ENCODE data around the gene MAD2L1. TPM values are rescaled to one million over a fixed set of nuclear protein-coding genes. Genes with fewer than 3 reads are reported as not detected.
A peak's percentile ranks its signal among the peaks of the same experiment; 100 is the strongest.
"Not testable (repeated sequence)": the region's sequence is repeated elsewhere in the genome, so short reads cannot be mapped to it uniquely, and the experiment has no call there.

The MAD2L1 gene
- polyA plus RNA-seq (2012; ENCODE audit: low read depth, missing spikeins) = 72.7 TPM

GRCh38 chr4:120066517-120067340 lies at the start of gene MAD2L1:
TSS of gene MAD2L1 (minus strand) at chr4:120066848. CDS start at chr4:120066734, 114 bp downstream.
- peak; percentile 66 for DNase-seq (ENCODE audit: insufficient read length, low spot score)
- FAIRE-seq = peak; percentile 99
- TF ChIP-seq PAX5 (IDR thresholded peaks at IDR 0.05; ENCODE audit: insufficient read depth, low read length, severe bottlenecking) (no peak), SPI1 (IDR thresholded peaks at IDR 0.05; ENCODE audit: low read depth, low read length) (no peak), TAF1 (IDR thresholded peaks at IDR 0.05; ENCODE audit: low read depth, low read length) (peak; percentile 48; the same call in 1 of the 2 replicates), POU2F2 (IDR thresholded peaks at IDR 0.05; ENCODE audit: low read depth, low read length) (peak; percentile 58), POLR2AphosphoS5 (IDR thresholded peaks at IDR 0.05; ENCODE audit: low read depth, low read length) (peak; percentile 89), POLR2A (IDR thresholded peaks at IDR 0.05; ENCODE audit: low read depth, low read length) (peak; percentile 92)

GRCh38 chr4:120111745-120112144 lies 45.1 kb upstream of the MAD2L1 start:
- FAIRE-seq = no peak
- no peak for TF ChIP-seq TAF1 (IDR thresholded peaks at IDR 0.05; ENCODE audit: low read depth, low read length)
- no peak for TF ChIP-seq POU2F2 (IDR thresholded peaks at IDR 0.05; ENCODE audit: low read depth, low read length)
- TF ChIP-seq POLR2A (IDR thresholded peaks at IDR 0.05; ENCODE audit: low read depth, low read length) = no peak
- no peak for TF ChIP-seq POLR2AphosphoS5 (IDR thresholded peaks at IDR 0.05; ENCODE audit: low read depth, low read length)
- TF ChIP-seq SPI1 (IDR thresholded peaks at IDR 0.05; ENCODE audit: low read depth, low read length) = no peak
- TF ChIP-seq PAX5 (IDR thresholded peaks at IDR 0.05; ENCODE audit: insufficient read depth, low read length, severe bottlenecking) = no peak
- no peak for DNase-seq (ENCODE audit: insufficient read length, low spot score)

DNA sequence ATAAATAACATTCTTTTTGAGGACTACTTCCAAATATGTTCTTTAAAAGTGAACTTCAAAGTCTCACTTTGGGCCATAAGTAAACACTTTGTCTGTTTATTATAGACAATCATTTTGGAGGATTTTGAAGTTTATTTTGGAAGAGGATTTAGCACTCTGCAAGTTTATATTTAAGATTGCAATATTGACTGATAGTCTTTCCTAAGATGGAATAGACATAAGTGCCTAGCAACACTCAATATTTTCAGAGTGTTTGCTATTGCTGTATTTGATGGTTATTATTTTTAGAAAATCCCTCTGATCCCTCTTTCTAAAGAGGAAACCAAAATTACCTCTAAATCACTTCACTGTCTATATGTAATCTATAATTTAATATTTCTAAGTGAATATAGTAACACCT lies 42.8 kb upstream of the MAD2L1 start:
- FAIRE-seq = no peak
- TF ChIP-seq POU2F2 (IDR thresholded peaks at IDR 0.05; ENCODE audit: low read depth, low read length) (no peak), PAX5 (IDR thresholded peaks at IDR 0.05; ENCODE audit: insufficient read depth, low read length, severe bottlenecking) (no peak), POLR2AphosphoS5 (IDR thresholded peaks at IDR 0.05; ENCODE audit: low read depth, low read length) (no peak), SPI1 (IDR thresholded peaks at IDR 0.05; ENCODE audit: low read depth, low read length) (no peak), TAF1 (IDR thresholded peaks at IDR 0.05; ENCODE audit: low read depth, low read length) (no peak), POLR2A (IDR thresholded peaks at IDR 0.05; ENCODE audit: low read depth, low read length) (no peak)

DNA sequence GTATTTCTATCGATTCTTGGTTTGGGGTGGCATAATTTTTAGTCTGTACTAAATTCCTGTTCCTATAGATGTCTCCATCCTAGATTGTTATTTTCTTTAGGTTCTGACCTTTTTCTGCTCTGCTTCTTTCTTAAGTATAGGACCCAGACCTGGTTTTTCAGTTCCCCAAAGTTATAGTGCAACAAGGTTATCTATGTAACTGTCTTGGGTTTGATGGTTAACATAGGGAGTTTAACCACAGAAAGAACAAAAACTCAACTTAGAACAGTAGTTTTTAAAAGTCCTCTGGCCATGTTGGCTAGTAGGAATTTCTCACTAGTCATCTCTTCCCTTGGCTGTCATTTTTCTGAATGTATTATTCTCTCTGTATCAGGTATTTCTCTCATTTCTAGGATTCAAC lies 38.8 kb upstream of the MAD2L1 start:
- DNase-seq (ENCODE audit: insufficient read length, low spot score) (no peak), FAIRE-seq (no peak)
- TF ChIP-seq SPI1 (IDR thresholded peaks at IDR 0.05; ENCODE audit: low read depth, low read length) (peak; percentile 66), POU2F2 (IDR thresholded peaks at IDR 0.05; ENCODE audit: low read depth, low read length) (no peak)

More for the DNA sequence above, 42.8 kb upstream of the MAD2L1 start:
- DNase-seq (ENCODE audit: insufficient read length, low spot score) = no peak

DNA sequence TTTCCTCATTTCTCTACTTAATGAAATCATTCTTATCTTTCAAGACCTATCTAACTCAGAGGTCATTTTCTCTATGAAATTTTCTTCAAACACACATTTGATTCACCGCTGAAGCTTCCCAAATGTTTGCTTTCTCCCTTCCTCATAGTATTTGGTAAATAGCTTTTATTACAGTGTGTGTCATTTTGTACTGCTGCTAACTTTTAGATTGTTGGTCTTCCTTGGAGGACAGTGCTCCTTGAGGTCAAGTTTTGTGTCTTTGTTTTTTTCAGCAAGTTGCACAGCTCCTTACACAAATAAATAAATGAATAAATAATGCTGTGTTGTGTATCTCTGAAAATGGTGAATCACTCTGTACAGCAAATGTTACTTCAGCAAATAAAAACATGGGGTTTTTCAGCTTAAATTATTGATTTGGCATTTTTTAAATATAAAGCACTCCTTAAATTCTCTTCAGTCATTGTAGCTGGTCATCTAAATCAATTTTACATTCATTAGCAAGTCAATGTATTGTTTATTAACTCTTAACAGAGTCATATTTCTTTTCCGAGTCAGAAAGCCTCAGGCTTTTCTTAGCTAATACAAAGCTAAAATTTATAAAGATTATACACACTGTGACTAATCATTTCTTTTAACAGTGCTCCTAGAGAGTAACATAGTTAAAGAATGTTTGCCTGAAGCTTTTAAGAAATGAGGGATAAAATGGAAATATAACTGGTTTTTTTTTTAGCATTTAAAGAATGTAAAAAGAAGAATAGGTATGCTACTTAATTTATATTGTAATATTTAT lies 30.1 kb upstream of the MAD2L1 start:
- TF ChIP-seq POLR2AphosphoS5 (IDR thresholded peaks at IDR 0.05; ENCODE audit: low read depth, low read length) = no peak
- no peak for TF ChIP-seq SPI1 (IDR thresholded peaks at IDR 0.05; ENCODE audit: low read depth, low read length)
- TF ChIP-seq TAF1 (IDR thresholded peaks at IDR 0.05; ENCODE audit: low read depth, low read length) = no peak
- no peak for DNase-seq (ENCODE audit: insufficient read length, low spot score)
- FAIRE-seq = no peak

DNA sequence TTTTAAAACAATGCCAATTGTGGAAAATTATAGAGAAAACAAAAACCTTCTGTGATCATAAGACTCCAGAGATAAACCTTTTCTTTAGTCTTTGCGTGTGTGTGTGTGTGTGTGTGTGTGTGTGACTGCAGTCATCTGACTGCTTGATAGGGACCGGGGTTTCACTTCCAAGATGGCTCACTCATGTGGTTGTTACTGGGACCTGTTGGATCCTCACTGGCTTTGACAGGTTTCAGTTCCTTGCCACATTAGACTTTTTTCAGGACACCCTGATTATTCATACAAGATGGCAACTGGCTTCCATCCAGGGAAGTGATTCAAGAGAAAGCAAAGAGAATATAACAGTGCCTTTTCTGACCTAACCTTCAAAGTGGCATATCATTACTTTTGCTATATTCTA lies 21.9 kb upstream of the MAD2L1 start:
- FAIRE-seq (no peak), DNase-seq (ENCODE audit: insufficient read length, low spot score) (no peak)
- TF ChIP-seq POU2F2 (IDR thresholded peaks at IDR 0.05; ENCODE audit: low read depth, low read length) = no peak
- TF ChIP-seq TAF1 (IDR thresholded peaks at IDR 0.05; ENCODE audit: low read depth, low read length) = no peak
- no peak for TF ChIP-seq POLR2A (IDR thresholded peaks at IDR 0.05; ENCODE audit: low read depth, low read length)
- no peak for TF ChIP-seq POLR2AphosphoS5 (IDR thresholded peaks at IDR 0.05; ENCODE audit: low read depth, low read length)
- TF ChIP-seq SPI1 (IDR thresholded peaks at IDR 0.05; ENCODE audit: low read depth, low read length) = no peak
- no peak for TF ChIP-seq PAX5 (IDR thresholded peaks at IDR 0.05; ENCODE audit: insufficient read depth, low read length, severe bottlenecking)

DNA sequence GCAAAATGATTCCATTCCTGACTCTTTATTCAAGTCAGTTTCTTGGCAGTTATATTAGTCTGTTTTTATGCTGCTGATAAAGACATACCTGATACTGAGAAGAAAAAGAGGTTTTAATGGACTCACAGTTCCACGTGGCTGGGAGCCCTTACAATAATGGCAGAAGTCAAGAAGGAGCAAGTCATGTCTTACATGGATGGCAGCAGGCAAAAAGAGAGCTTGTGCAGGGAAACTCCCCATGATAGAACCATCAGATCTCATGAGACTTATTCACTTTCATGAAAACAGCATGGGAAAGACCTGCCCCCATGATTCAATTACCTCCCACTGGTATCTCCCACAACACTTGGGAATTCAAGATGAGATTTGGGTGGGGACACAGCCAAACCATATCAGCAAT lies 21.4 kb upstream of the MAD2L1 start:
- DNase-seq (ENCODE audit: insufficient read length, low spot score) = not testable (repeated sequence)

GRCh38 chr4:120085705-120086104 lies 19.1 kb upstream of the MAD2L1 start:
- DNase-seq (ENCODE audit: insufficient read length, low spot score) (no peak), FAIRE-seq (no peak)
- TF ChIP-seq POLR2AphosphoS5 (IDR thresholded peaks at IDR 0.05; ENCODE audit: low read depth, low read length) (no peak), SPI1 (IDR thresholded peaks at IDR 0.05; ENCODE audit: low read depth, low read length) (no peak), POU2F2 (IDR thresholded peaks at IDR 0.05; ENCODE audit: low read depth, low read length) (no peak), PAX5 (IDR thresholded peaks at IDR 0.05; ENCODE audit: insufficient read depth, low read length, severe bottlenecking) (no peak), TAF1 (IDR thresholded peaks at IDR 0.05; ENCODE audit: low read depth, low read length) (no peak)

More for the DNA sequence above, 21.4 kb upstream of the MAD2L1 start:
- FAIRE-seq = not testable (repeated sequence)

- no peak for DNase-seq (ENCODE audit: insufficient read length, low spot score)
- TF ChIP-seq POU2F2 (IDR thresholded peaks at IDR 0.05; ENCODE audit: low read depth, low read length) (no peak), SPI1 (IDR thresholded peaks at IDR 0.05; ENCODE audit: low read depth, low read length) (no peak), PAX5 (IDR thresholded peaks at IDR 0.05; ENCODE audit: insufficient read depth, low read length, severe bottlenecking) (no peak), TAF1 (IDR thresholded peaks at IDR 0.05; ENCODE audit: low read depth, low read length) (no peak), POLR2A (IDR thresholded peaks at IDR 0.05; ENCODE audit: low read depth, low read length) (no peak), POLR2AphosphoS5 (IDR thresholded peaks at IDR 0.05; ENCODE audit: low read depth, low read length) (no peak)
- no peak for FAIRE-seq
Measured at GRCh38 chr4:120084327-120084726, 17.7 kb upstream of the MAD2L1 start.

DNA sequence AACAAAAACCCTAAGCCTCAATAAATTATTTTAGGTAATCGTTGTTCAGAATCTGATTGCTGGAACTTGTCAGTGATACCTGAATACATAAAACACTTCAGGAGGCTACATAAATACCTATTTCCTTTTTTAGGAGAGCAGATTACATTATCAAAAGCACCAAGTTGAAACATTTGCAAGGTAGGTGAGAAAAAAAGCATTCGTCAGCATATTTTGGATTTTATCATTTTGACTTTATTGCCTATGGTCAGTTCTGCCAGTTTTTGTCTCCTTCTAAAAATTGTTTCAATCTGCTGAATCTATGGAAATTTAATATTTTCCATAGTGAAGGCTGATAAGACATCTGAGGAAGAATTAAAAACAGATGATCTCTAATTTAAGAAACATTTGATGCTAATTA lies 16.5 kb upstream of the MAD2L1 start:
- FAIRE-seq (no peak), DNase-seq (ENCODE audit: insufficient read length, low spot score) (no peak)
- no peak for TF ChIP-seq POLR2AphosphoS5 (IDR thresholded peaks at IDR 0.05; ENCODE audit: low read depth, low read length)
- no peak for TF ChIP-seq PAX5 (IDR thresholded peaks at IDR 0.05; ENCODE audit: insufficient read depth, low read length, severe bottlenecking)
- TF ChIP-seq POLR2A (IDR thresholded peaks at IDR 0.05; ENCODE audit: low read depth, low read length) = no peak
- TF ChIP-seq TAF1 (IDR thresholded peaks at IDR 0.05; ENCODE audit: low read depth, low read length) = no peak
- TF ChIP-seq POU2F2 (IDR thresholded peaks at IDR 0.05; ENCODE audit: low read depth, low read length) = no peak
- no peak for TF ChIP-seq SPI1 (IDR thresholded peaks at IDR 0.05; ENCODE audit: low read depth, low read length)

Measured in GM12891 (cell line).